ENCODE data around the gene NAA80. TPM values are rescaled to one million over a fixed set of nuclear protein-coding genes. Genes with fewer than 3 reads are reported as not detected.

NAA80 gene
- total and polyA plus RNA-seq, 2 of the 13 experiments (the other 11 are each of a cell fraction or from before 2014, with no cell fraction given) = 3.4 to 8.7 TPM

DNA sequence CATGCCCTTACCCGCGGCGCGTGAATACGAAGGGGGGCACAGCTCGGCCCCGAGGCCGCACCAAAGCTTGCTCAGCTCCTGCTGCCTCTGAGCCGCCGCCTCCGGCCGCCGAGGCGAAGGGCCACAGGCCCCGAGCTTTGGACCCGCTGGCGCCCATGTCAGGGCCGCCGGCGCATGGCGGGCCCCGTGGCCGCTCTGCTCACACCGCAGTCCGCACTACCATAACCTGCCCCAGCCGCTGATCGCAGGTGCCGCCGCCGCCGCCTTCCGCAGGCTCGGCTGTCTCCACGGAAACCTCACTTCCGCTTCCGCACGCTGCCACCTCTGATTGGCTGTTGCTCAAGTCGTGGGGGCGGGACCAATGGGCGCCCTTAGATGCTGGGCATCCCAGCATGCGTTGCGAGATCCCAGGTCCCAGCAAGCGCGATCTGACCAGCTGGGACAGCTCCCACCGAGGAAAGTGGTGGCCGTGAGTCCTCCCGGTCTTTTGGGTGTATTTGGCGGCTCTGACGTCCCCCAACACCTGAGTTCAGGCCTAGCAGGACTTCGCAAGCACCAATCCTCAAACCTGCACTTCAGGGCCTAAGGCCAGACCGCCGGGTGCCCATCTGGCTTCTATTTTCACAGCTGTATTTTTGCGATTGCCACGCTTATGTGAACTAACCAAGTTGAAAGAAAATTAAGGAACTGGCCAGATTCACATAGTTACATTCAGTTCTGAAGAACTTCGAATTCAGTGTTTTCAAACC, 28.9 kb upstream of the NAA80 start, which contains the start of gene TUSC2 (continued):
- TF ChIP-seq, protein P1, sequence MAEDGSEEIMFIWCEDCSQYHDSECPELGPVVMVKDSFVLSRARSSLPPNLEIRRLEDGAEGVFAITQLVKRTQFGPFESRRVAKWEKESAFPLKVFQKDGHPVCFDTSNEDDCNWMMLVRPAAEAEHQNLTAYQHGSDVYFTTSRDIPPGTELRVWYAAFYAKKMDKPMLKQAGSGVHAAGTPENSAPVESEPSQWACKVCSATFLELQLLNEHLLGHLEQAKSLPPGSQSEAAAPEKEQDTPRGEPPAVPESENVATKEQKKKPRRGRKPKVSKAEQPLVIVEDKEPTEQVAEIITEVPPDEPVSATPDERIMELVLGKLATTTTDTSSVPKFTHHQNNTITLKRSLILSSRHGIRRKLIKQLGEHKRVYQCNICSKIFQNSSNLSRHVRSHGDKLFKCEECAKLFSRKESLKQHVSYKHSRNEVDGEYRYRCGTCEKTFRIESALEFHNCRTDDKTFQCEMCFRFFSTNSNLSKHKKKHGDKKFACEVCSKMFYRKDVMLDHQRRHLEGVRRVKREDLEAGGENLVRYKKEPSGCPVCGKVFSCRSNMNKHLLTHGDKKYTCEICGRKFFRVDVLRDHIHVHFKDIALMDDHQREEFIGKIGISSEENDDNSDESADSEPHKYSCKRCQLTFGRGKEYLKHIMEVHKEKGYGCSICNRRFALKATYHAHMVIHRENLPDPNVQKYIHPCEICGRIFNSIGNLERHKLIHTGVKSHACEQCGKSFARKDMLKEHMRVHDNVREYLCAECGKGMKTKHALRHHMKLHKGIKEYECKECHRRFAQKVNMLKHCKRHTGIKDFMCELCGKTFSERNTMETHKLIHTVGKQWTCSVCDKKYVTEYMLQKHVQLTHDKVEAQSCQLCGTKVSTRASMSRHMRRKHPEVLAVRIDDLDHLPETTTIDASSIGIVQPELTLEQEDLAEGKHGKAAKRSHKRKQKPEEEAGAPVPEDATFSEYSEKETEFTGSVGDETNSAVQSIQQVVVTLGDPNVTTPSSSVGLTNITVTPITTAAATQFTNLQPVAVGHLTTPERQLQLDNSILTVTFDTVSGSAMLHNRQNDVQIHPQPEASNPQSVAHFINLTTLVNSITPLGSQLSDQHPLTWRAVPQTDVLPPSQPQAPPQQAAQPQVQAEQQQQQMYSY (CRISPR knock-in tag; IDR thresholded peaks at IDR 0.05) = no peak
- TF ChIP-seq DNMT3B (CRISPR knock-in tag; conservative IDR thresholded peaks at IDR 0.05) (no peak), ZHX1 (CRISPR knock-in tag; IDR thresholded peaks at IDR 0.05; ENCODE audit: low read depth) (no peak), ARHGAP35 (CRISPR knock-in tag; IDR thresholded peaks at IDR 0.05; ENCODE audit: borderline replicate concordance) (no peak), ZNF296 (CRISPR knock-in tag; conservative IDR thresholded peaks at IDR 0.05) (no peak), ZNF281 (CRISPR knock-in tag; IDR thresholded peaks at IDR 0.05; ENCODE audit: borderline replicate concordance) (no peak), RELA (CRISPR knock-in tag; IDR thresholded peaks at IDR 0.05) (no peak)
- TF ChIP-seq, protein P2, sequence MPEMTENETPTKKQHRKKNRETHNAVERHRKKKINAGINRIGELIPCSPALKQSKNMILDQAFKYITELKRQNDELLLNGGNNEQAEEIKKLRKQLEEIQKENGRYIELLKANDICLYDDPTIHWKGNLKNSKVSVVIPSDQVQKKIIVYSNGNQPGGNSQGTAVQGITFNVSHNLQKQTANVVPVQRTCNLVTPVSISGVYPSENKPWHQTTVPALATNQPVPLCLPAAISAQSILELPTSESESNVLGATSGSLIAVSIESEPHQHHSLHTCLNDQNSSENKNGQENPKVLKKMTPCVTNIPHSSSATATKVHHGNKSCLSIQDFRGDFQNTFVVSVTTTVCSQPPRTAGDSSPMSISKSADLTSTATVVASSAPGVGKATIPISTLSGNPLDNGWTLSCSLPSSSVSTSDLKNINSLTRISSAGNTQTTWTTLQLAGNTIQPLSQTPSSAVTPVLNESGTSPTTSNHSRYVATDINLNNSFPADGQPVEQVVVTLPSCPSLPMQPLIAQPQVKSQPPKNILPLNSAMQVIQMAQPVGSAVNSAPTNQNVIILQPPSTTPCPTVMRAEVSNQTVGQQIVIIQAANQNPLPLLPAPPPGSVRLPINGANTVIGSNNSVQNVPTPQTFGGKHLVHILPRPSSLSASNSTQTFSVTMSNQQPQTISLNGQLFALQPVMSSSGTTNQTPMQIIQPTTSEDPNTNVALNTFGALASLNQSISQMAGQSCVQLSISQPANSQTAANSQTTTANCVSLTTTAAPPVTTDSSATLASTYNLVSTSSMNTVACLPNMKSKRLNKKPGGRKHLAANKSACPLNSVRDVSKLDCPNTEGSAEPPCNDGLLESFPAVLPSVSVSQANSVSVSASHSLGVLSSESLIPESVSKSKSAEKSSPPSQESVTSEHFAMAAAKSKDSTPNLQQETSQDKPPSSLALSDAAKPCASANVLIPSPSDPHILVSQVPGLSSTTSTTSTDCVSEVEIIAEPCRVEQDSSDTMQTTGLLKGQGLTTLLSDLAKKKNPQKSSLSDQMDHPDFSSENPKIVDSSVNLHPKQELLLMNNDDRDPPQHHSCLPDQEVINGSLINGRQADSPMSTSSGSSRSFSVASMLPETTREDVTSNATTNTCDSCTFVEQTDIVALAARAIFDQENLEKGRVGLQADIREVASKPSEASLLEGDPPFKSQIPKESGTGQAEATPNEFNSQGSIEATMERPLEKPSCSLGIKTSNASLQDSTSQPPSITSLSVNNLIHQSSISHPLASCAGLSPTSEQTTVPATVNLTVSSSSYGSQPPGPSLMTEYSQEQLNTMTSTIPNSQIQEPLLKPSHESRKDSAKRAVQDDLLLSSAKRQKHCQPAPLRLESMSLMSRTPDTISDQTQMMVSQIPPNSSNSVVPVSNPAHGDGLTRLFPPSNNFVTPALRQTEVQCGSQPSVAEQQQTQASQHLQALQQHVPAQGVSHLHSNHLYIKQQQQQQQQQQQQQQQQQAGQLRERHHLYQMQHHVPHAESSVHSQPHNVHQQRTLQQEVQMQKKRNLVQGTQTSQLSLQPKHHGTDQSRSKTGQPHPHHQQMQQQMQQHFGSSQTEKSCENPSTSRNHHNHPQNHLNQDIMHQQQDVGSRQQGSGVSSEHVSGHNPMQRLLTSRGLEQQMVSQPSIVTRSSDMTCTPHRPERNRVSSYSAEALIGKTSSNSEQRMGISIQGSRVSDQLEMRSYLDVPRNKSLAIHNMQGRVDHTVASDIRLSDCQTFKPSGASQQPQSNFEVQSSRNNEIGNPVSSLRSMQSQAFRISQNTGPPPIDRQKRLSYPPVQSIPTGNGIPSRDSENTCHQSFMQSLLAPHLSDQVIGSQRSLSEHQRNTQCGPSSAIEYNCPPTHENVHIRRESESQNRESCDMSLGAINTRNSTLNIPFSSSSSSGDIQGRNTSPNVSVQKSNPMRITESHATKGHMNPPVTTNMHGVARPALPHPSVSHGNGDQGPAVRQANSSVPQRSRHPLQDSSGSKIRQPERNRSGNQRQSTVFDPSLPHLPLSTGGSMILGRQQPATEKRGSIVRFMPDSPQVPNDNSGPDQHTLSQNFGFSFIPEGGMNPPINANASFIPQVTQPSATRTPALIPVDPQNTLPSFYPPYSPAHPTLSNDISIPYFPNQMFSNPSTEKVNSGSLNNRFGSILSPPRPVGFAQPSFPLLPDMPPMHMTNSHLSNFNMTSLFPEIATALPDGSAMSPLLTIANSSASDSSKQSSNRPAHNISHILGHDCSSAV (CRISPR knock-in tag; IDR thresholded peaks at IDR 0.05; ENCODE audit: borderline replicate concordance) = no peak
- TF ChIP-seq, protein P3, sequence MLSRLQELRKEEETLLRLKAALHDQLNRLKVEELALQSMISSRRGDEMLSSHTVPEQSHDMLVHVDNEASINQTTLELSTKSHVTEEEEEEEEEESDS (CRISPR knock-in tag; IDR thresholded peaks at IDR 0.05; ENCODE audit: borderline replicate concordance) = no peak
